IMR-90 (cell line): ENCODE data around the gene GUCY1B1. TPM values are rescaled to one million over a fixed set of nuclear protein-coding genes. Genes with fewer than 3 reads are reported as not detected.

Experiments used
- ATAC-seq: fragments of 200-7000 bp; cut with Tn5 transposase; 2 replicates; pipeline ENCODE4 v1.9.1; 2020; ENCODE audit warnings: low read depth, mild to moderate bottlenecking, moderate library complexity
- BruUV-seq: library from RNA; stranded (reverse); fragments of 400-500 nt; replicated peaks from 2 replicates; lab custom pipeline; 2021; lab: Mats Ljungman, UMichigan
- CTCF ChIA-PET: fragments of 300-600 bp; formaldehyde crosslinking; extraction: SDS; loops from one replicate; lab custom pipeline; 2021; ENCODE audit warnings: antibody characterized with exemption; lab: Yijun Ruan, JAX
- POLR2A ChIA-PET: fragments of 300-600 bp; sonication (Branson Sonifier 250); formaldehyde crosslinking; loops from one replicate; lab custom pipeline; 2022; ENCODE audit warnings: antibody characterized with exemption; ENCODE audit not compliant: unreplicated experiment; lab: Charles Lee
- DNase-seq: peaks from one replicate; pipeline ENCODE4 v3.0.0; 2013
- H2AFZ ChIP-seq: replicated peaks from 2 replicates; pipeline ENCODE3; 2013; ENCODE audit warnings: low read length, mild to moderate bottlenecking; ENCODE audit not compliant: poor library complexity
- H2AK5ac ChIP-seq: 2 replicates; pipeline ENCODE4 v1.6.1; 2013; ENCODE audit warnings: low read depth, low read length, inconsistent platforms
- H2AK9ac ChIP-seq: replicated peaks from 2 replicates; pipeline ENCODE3; 2013; ENCODE audit warnings: mild to moderate bottlenecking, low read depth, low read length, moderate library complexity; ENCODE audit not compliant: poor library complexity
- H2BK120ac ChIP-seq: 2 replicates; pipeline ENCODE4 v1.6.1; 2013; ENCODE audit warnings: low read depth, low read length, inconsistent platforms
- H2BK15ac ChIP-seq: 3 replicates; pipeline ENCODE4 v1.6.1; 2013; ENCODE audit warnings: low read depth, low read length, inconsistent platforms
- H2BK20ac ChIP-seq: 2 replicates; pipeline ENCODE4 v1.6.1; 2013; ENCODE audit warnings: low read depth, mild to moderate bottlenecking, inconsistent platforms, low read length, moderate library complexity
- H2BK5ac ChIP-seq: 2 replicates; pipeline ENCODE4 v1.6.1; 2013; ENCODE audit warnings: mild to moderate bottlenecking, low read depth, low read length, inconsistent platforms; ENCODE audit not compliant: poor library complexity, severe bottlenecking
- H3K14ac ChIP-seq: replicated peaks from 2 replicates; pipeline ENCODE4 v1.6.1; 2013; ENCODE audit warnings: low read depth, low read length, inconsistent platforms
- H3K18ac ChIP-seq: 2 replicates; pipeline ENCODE4 v1.6.1; 2013; ENCODE audit warnings: low read depth, low read length, control low read depth
- H3K23ac ChIP-seq: 2 replicates; pipeline ENCODE4 v1.6.1; 2013; ENCODE audit warnings: low read depth, low read length, inconsistent platforms
- H3K27ac ChIP-seq: 2 replicates; pipeline ENCODE4 v1.5.1; 2013; ENCODE audit warnings: mild to moderate bottlenecking, control low read depth, low read length; ENCODE audit not compliant: insufficient read depth
- H3K27me3 ChIP-seq: 2 replicates; pipeline ENCODE4 v1.6.1; 2013; ENCODE audit warnings: low read length; ENCODE audit not compliant: control insufficient read depth, insufficient read depth
- H3K36me3 ChIP-seq: 2 replicates; pipeline ENCODE4 v1.6.1; 2013; ENCODE audit warnings: low read length, mixed read lengths; ENCODE audit not compliant: control insufficient read depth, insufficient read depth
- H3K4ac ChIP-seq: 2 replicates; pipeline ENCODE4 v1.6.1; 2013; ENCODE audit warnings: low read depth, low read length, inconsistent platforms
- H3K4me1 ChIP-seq: 2 replicates; pipeline ENCODE4 v1.6.1; 2013; ENCODE audit warnings: low read length, mixed read lengths; ENCODE audit not compliant: control insufficient read depth, insufficient read depth
- H3K4me2 ChIP-seq: 2 replicates; pipeline ENCODE4 v1.6.1; 2013; ENCODE audit warnings: low read depth, mild to moderate bottlenecking, control low read depth, low read length, moderate library complexity
- H3K4me3 ChIP-seq: 2 replicates; pipeline ENCODE4 v1.5.1; 2013; ENCODE audit warnings: low read depth, mild to moderate bottlenecking, control low read depth, low read length, moderate library complexity; ENCODE audit not compliant: insufficient read depth
- H3K56ac ChIP-seq: 2 replicates; pipeline ENCODE4 v1.6.1; 2013; ENCODE audit warnings: low read length, inconsistent platforms; ENCODE audit not compliant: insufficient read depth; ENCODE audit errors: extremely low read depth
- H3K79me1 ChIP-seq, 2 experiments: 2 replicates each; pipeline ENCODE4 v1.6.1; 2013; ENCODE audit warnings: low read length in 2 of 2, inconsistent platforms in 1 of 2, low read depth in 1 of 2
- H3K9ac ChIP-seq: 2 replicates; pipeline ENCODE4 v1.6.1; 2013; ENCODE audit warnings: low read depth, low read length, control low read depth
- H3K9me1 ChIP-seq: 2 replicates; pipeline ENCODE4 v1.6.1; 2013; ENCODE audit warnings: low read length, inconsistent platforms; ENCODE audit not compliant: insufficient read depth
- H3K9me3 ChIP-seq: 2 replicates; pipeline ENCODE4 v1.6.1; 2013; ENCODE audit warnings: low read length; ENCODE audit not compliant: control insufficient read depth, insufficient read depth
- H4K20me1 ChIP-seq: 2 replicates; pipeline ENCODE4 v1.6.1; 2013; ENCODE audit warnings: low read length, inconsistent platforms; ENCODE audit not compliant: insufficient read depth
- H4K5ac ChIP-seq: 2 replicates; pipeline ENCODE4 v1.6.1; 2013; ENCODE audit warnings: mild to moderate bottlenecking, low read depth, low read length, control low read depth
- H4K8ac ChIP-seq, 2 experiments: 2 replicates each; pipeline ENCODE4 v1.6.1; 2013; ENCODE audit warnings: low read depth in 2 of 2, low read length in 2 of 2, control low read depth in 1 of 2, inconsistent platforms in 1 of 2
- H4K91ac ChIP-seq: 2 replicates; pipeline ENCODE4 v1.6.1; 2013; ENCODE audit warnings: low read depth, low read length, inconsistent platforms; ENCODE audit not compliant: insufficient read depth
- MAFK ChIP-seq: IDR thresholded peaks from 2 replicates; pipeline ENCODE4 v1.6.1; 2012; ENCODE audit warnings: low read depth, low read length, improper control_type of control experiment
- RAD21 ChIP-seq: IDR thresholded peaks from 2 replicates; pipeline ENCODE4 v1.6.1; 2012; ENCODE audit warnings: low read length, improper control_type of control experiment
- WGBS, 2 experiments: methylation state at CpG; one replicate each; pipeline versions ENCODE4 v1.1.5 to v1.1.7; 2013; ENCODE audit warnings: missing lambda C conversion rate in 2 of 2; ENCODE audit not compliant: insufficient read length in 1 of 2; ENCODE audit errors: extremely low coverage in 2 of 2; 5-methylcytosine and 5-hydroxymethylcytosine counted together
- dilution Hi-C: fragments of 300-500 bp; cut with HindIII; formaldehyde crosslinking; loops from one replicate; pipeline ENCODE4 v1.14.3; 2018; ENCODE audit warnings: low sequenced_read_pairs; ENCODE audit not compliant: unreplicated experiment
- in situ Hi-C: fragments of 300-500 bp; cut with MboI; formaldehyde crosslinking; loops from 3 replicates; pipeline ENCODE4 v1.14.3; 2019; ENCODE audit warnings: low sequenced_read_pairs, inconsistent platforms, mixed read lengths
- intact Hi-C: fragments of 100-400 bp; cut with micrococcal nuclease; formaldehyde crosslinking; loops from 2 replicates; pipeline ENCODE4 v1.10.0; 2022
- polyA plus RNA-seq, 3 experiments: library from polyadenylated mRNA; depleted of rRNA; stranded (reverse); fragments of >200 nt; gene quantifications; 2 replicates each; pipeline ENCODE4 v1.2.3, GENCODE V29; 2012; ENCODE audit warnings: low replicate concordance in 1 of 3
- total RNA-seq: library from RNA; depleted of rRNA; stranded (reverse); fragments of >200 nt; gene quantifications from 2 replicates; pipeline ENCODE4 v1.2.3, GENCODE V29; 2012

Gene GUCY1B1
- total and polyA plus RNA-seq, 2 of the 4 experiments (the other 2 are of a cell fraction) = 2.9 to 3.8 TPM

DNA sequence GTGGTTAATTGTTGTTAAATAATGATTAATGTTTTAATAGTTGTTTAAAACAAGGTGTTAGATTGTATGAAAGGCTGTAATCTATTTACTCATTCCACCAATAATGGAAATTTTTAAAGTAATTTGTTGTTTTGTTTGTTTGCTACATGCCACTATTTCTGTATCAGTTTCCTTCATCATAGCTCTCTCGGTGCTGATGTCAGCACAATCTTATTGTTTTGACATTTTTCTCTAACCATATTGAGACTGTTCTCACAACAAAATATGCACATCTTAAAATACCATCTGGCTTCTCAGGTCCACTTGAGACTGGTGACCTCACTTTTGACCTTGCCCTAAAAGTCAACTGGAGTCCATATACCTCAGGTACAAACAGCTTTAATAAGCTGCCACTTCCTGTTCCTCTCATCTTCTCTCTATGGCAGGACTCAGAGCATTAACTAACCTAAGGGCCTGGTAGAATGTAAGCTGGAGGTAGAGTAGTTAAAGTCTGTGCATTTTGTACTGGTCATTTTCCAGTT, 1.0 kb upstream of the GUCY1B1 start:
- Histone ChIP-seq H2AK5ac (no peak overlapping the region), H3K27me3 (no peaks in the 10 kb centered on the region), H4K8ac (no peak overlapping the region), H3K23ac (no peak overlapping the region), H3K4me1 (peaks cover 5% of the 10 kb centered on the region; the same call in 1 of the 2 replicates), H2BK20ac (no peak overlapping the region), H3K9ac (no peak overlapping the region), H3K56ac (no peak overlapping the region), H2BK5ac (no peak overlapping the region), H3K4ac (no peak overlapping the region), H3K18ac (no peak overlapping the region), H3K27ac (no peak overlapping the region), H4K20me1 (no peaks in the 10 kb centered on the region), H3K36me3 (no peaks in the 10 kb centered on the region), H3K79me1 (no peaks in the 10 kb centered on the region), H2AK9ac (no peak overlapping the region), H2BK120ac (no peak overlapping the region), H4K5ac (no peak overlapping the region), H4K91ac (no peak overlapping the region), H3K4me3 (no peak overlapping the region), H3K14ac (no peak overlapping the region), H3K9me3 (no peaks in the 10 kb centered on the region), H2AFZ (no peak overlapping the region), H3K4me2 (no peak overlapping the region), H3K9me1 (no peaks in the 10 kb centered on the region), H2BK15ac (no peak overlapping the region)
- TF ChIP-seq MAFK (peak; percentile 91), RAD21 (no peak)
- BruUV-seq = no TSS peak
- ChIA-PET CTCF (interaction anchor here (1.2 to 1.3 kb wide), 2 partner anchors 20 to 22 kb away, joined by 3 read pairs; no protein-coding TSS in a partner anchor), POLR2A (no interaction called here)
- in situ Hi-C loops (no loop called here), intact Hi-C loops (loop anchor here (5.0 kb wide), 1 partner anchor 231 kb away; no protein-coding TSS in a partner anchor), dilution Hi-C loops (no loop called here)
- 71% methylated on average over 1 of the region's 1 CpG; no CpG with 5 or more reads in 1 of the 2 experiments for WGBS, 2 experiments
- ATAC-seq = no peak
- no peak for DNase-seq
